ENCODE results near the gene SH2D4B. TPM values are rescaled to one million over a fixed set of nuclear protein-coding genes. Genes with fewer than 3 reads are reported as not detected.

Gene SH2D4B
- total RNA-seq, 2 experiments from 2014 or later, result 0.03 TPM; not detected in 1

- H3K4me1 ChIP-seq (ENCODE audit: insufficient read depth, low read length, poor library complexity, severe bottlenecking), result peaks cover 11% of the 10 kb centered on the region
- H3K36me3 ChIP-seq (ENCODE audit: insufficient read depth, low read length), result no peaks in the 10 kb centered on the region
- CTCF ChIA-PET (ENCODE audit: unreplicated experiment), result no interaction called here
- peak overlapping the region; percentile 70 for H2AFZ ChIP-seq (ENCODE audit: low read length)
- BruUV-seq (replicated peaks), result no TSS peak
- H3K27ac ChIP-seq (ENCODE audit: low read depth, low read length, poor library complexity, severe bottlenecking), result no peak overlapping the region
- no peaks in the 10 kb centered on the region for H3K9me2 ChIP-seq (ENCODE audit: insufficient read depth, low read length)
- DNase-seq (ENCODE audit: low spot score), result peak; percentile 79
- intact Hi-C loops (cut with micrococcal nuclease; ENCODE audit: unreplicated experiment), result no loop called here
- H3K4me2 ChIP-seq (ENCODE audit: low read length), result peak overlapping the region; percentile 64
- TF ChIP-seq, protein P1, sequence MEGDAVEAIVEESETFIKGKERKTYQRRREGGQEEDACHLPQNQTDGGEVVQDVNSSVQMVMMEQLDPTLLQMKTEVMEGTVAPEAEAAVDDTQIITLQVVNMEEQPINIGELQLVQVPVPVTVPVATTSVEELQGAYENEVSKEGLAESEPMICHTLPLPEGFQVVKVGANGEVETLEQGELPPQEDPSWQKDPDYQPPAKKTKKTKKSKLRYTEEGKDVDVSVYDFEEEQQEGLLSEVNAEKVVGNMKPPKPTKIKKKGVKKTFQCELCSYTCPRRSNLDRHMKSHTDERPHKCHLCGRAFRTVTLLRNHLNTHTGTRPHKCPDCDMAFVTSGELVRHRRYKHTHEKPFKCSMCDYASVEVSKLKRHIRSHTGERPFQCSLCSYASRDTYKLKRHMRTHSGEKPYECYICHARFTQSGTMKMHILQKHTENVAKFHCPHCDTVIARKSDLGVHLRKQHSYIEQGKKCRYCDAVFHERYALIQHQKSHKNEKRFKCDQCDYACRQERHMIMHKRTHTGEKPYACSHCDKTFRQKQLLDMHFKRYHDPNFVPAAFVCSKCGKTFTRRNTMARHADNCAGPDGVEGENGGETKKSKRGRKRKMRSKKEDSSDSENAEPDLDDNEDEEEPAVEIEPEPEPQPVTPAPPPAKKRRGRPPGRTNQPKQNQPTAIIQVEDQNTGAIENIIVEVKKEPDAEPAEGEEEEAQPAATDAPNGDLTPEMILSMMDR (conservative IDR thresholded peaks at IDR 0.05; ENCODE audit: low read length), result peak; percentile 78
- TF ChIP-seq EZH2phosphoT487 (IDR thresholded peaks at IDR 0.05; ENCODE audit: borderline replicate concordance, low read depth, low read length), result no peak
- H4K20me1 ChIP-seq (ENCODE audit: insufficient read depth, low read length), result no peaks in the 10 kb centered on the region
- H3K4me3 ChIP-seq (ENCODE audit: low read depth, low read length, poor library complexity, severe bottlenecking), result peak overlapping the region; percentile 58
- no peaks in the 10 kb centered on the region for H3K9me3 ChIP-seq (ENCODE audit: low read length)
- H3K79me2 ChIP-seq (ENCODE audit: insufficient read depth, low read depth, low read length), result no peaks in the 10 kb centered on the region
- POLR2A ChIA-PET, result interaction anchor here (0.7 kb wide), 1 partner anchor 74 kb away, joined by 4 read pairs; no protein-coding TSS in a partner anchor
These were observed 1.9 kb upstream of the SH2D4B start for GRCh38 chr10:80535671-80536360.

DNA sequence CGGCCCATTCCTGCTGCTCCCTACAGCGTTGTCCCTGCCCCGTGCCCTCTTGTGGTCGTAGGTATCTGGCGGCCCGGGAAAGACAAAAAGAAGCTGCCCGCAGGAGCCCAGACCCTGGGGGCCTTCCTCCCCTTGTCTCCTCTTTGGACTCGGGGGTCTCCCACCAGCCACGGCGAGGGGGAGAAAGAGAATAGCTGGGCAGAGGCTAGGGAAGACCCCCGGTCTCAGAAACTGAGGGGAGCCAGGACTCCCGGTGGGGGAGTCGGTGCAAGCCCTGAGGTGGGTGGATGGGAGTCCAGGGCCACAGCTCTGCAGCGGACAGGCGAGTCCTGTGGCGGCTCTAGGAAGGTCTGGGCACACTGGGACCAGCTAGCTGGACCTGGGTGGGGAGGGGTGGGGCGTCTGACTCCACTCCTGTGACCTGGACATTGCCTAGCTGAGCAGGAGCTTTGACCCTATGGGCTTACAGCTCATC is 1.3 kb upstream of the SH2D4B start:
- Histone ChIP-seq H2AFZ (ENCODE audit: low read length) (peak overlapping the region; percentile 70), H3K9me2 (ENCODE audit: insufficient read depth, low read length) (no peaks in the 10 kb centered on the region), H3K4me2 (ENCODE audit: low read length) (peak overlapping the region; percentile 64), H3K4me3 (ENCODE audit: low read depth, low read length, poor library complexity, severe bottlenecking) (peak overlapping the region; percentile 58), H3K9me3 (ENCODE audit: low read length) (no peaks in the 10 kb centered on the region), H3K79me2 (ENCODE audit: insufficient read depth, low read depth, low read length) (no peaks in the 10 kb centered on the region), H4K20me1 (ENCODE audit: insufficient read depth, low read length) (no peaks in the 10 kb centered on the region), H3K4me1 (ENCODE audit: insufficient read depth, low read length, poor library complexity, severe bottlenecking) (peaks cover 16% of the 10 kb centered on the region), H3K27ac (ENCODE audit: low read depth, low read length, poor library complexity, severe bottlenecking) (no peak overlapping the region), H3K36me3 (ENCODE audit: insufficient read depth, low read length) (no peaks in the 10 kb centered on the region)
- intact Hi-C loops (cut with micrococcal nuclease; ENCODE audit: unreplicated experiment), result no loop called here
- DNase-seq (ENCODE audit: low spot score), result no peak
- BruUV-seq (replicated peaks), result no TSS peak
- ChIA-PET POLR2A (interaction anchor here (0.7 kb wide), 1 partner anchor 75 kb away, joined by 4 read pairs; no protein-coding TSS in a partner anchor), CTCF (ENCODE audit: unreplicated experiment) (no interaction called here)
- TF ChIP-seq, protein P1 (conservative IDR thresholded peaks at IDR 0.05; ENCODE audit: low read length), result no peak
- TF ChIP-seq EZH2phosphoT487 (IDR thresholded peaks at IDR 0.05; ENCODE audit: borderline replicate concordance, low read depth, low read length), result no peak

DNA sequence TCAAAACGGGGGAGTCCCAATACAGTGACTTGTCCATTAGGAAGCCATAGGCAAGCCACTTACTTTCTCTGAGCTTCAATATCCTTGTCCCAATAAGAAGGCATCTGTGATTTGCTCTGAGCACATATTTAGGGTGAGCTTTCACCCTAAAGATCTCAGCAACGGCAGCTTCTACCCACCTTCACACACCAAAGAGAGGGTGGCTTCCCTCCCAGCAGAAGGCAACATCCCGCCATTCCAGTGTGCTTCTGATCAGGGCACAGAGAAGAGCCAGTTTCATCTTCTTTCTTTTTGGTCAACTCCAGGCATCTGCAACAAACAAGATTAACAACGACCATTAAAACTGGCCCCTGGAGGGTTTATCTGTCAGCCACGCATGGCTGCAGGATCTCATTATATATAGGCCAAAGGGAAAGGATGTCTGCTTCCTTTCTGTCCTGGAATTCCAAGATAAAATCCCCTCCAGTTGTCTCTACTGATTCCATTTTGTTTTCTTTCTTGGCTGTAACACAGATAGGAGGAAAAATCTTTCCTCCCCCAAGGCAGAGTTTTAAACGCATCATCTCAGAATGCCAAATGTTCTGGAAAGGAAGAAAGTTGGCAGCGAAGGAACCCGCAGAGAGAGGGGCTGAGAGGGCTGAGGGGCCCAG is 491 bp upstream of the SH2D4B start:
- Histone ChIP-seq H3K36me3 (ENCODE audit: insufficient read depth, low read length) (no peaks in the 10 kb centered on the region), H3K27ac (ENCODE audit: low read depth, low read length, poor library complexity, severe bottlenecking) (no peak overlapping the region), H3K4me1 (ENCODE audit: insufficient read depth, low read length, poor library complexity, severe bottlenecking) (peaks cover 19% of the 10 kb centered on the region), H3K4me2 (ENCODE audit: low read length) (no peak overlapping the region), H3K79me2 (ENCODE audit: insufficient read depth, low read depth, low read length) (no peaks in the 10 kb centered on the region), H3K9me2 (ENCODE audit: insufficient read depth, low read length) (no peaks in the 10 kb centered on the region), H3K9me3 (ENCODE audit: low read length) (no peaks in the 10 kb centered on the region), H2AFZ (ENCODE audit: low read length) (no peak overlapping the region), H4K20me1 (ENCODE audit: insufficient read depth, low read length) (no peaks in the 10 kb centered on the region), H3K4me3 (ENCODE audit: low read depth, low read length, poor library complexity, severe bottlenecking) (no peak overlapping the region)
- no TSS peak for BruUV-seq (replicated peaks)
- TF ChIP-seq, protein P1 (conservative IDR thresholded peaks at IDR 0.05; ENCODE audit: low read length), result no peak
- no peak for TF ChIP-seq EZH2phosphoT487 (IDR thresholded peaks at IDR 0.05; ENCODE audit: borderline replicate concordance, low read depth, low read length)
- ChIA-PET POLR2A (no interaction called here), CTCF (ENCODE audit: unreplicated experiment) (no interaction called here)
- intact Hi-C loops (cut with micrococcal nuclease; ENCODE audit: unreplicated experiment), result no loop called here
- no peak for DNase-seq (ENCODE audit: low spot score)

Measured in OCI-LY7 (cell line).